Hematopoietic multipotent progenitor cell treated with erythropoietin and hydrocortisone succinate and interleukin-3 and kit ligand, for 17 days (in vitro differentiated cells): ENCODE data around the gene LRRC4B.
"Not testable (repeated sequence)": the region's sequence is repeated elsewhere in the genome, so short reads cannot be mapped to it uniquely, and the experiment has no call there.

Source experiments
- DNase-seq: peaks from one replicate; pipeline ENCODE4 v3.0.0-alpha.2; 2015; ENCODE audit warnings: low spot score

The LRRC4B gene

DNA sequence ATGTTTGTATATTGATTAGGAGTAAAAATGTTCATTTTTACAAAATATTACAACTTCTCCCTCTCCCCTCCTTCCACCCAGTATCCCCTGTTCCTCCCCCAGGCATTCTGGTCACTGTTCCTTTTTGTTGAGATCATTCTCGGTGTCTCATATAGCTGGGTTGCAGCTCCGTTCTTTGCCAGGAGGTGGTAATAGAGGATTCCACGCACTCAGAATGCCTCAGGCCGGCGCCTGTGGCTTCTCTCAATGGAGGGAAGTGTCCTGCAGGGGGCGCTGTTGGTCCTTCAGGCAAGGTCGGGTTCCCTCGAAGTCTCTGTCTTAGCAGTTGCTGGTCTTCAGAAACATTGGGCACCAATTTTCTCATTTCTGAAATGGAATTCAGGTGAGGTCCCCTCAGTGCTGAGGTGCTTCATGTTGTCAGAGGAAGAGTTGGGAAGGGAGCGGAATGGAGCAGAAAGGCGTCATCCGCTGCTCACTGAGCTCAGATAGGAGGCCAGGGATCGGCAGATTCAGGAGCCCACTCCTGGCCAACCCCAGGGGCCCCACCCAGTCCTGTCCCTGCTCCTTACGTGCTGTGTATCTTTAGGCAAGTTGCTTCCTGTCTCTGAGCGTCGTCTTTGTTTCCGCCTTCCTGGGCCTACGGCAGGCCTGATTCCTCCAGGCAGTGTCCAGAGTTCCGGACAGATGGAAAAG is 81.3 kb downstream of the LRRC4B start:
- peak; percentile 10 for DNase-seq

GRCh38 chr19:50485284-50485955 is 82.8 kb downstream of the LRRC4B start:
- DNase-seq = no peak

GRCh38 chr19:50482916-50483315 is 85.3 kb downstream of the LRRC4B start:
- DNase-seq = no peak

GRCh38 chr19:50482271-50482855 is 85.9 kb downstream of the LRRC4B start:
- DNase-seq = no peak

GRCh38 chr19:50481351-50482149 is 86.7 kb downstream of the LRRC4B start:
- no peak for DNase-seq

- no peak for DNase-seq
These were observed 87.7 kb downstream of the LRRC4B start for GRCh38 chr19:50480281-50481111.

GRCh38 chr19:50479761-50480251 is 88.4 kb downstream of the LRRC4B start:
- no peak for DNase-seq

GRCh38 chr19:50478901-50479715 is 89.1 kb downstream of the LRRC4B start:
- DNase-seq = peak; percentile 9

- DNase-seq = no peak
These were observed 90.3 kb downstream of the LRRC4B start for GRCh38 chr19:50477751-50478515.

- no peak for DNase-seq
These were observed 91.4 kb downstream of the LRRC4B start for GRCh38 chr19:50476907-50477238.

DNA sequence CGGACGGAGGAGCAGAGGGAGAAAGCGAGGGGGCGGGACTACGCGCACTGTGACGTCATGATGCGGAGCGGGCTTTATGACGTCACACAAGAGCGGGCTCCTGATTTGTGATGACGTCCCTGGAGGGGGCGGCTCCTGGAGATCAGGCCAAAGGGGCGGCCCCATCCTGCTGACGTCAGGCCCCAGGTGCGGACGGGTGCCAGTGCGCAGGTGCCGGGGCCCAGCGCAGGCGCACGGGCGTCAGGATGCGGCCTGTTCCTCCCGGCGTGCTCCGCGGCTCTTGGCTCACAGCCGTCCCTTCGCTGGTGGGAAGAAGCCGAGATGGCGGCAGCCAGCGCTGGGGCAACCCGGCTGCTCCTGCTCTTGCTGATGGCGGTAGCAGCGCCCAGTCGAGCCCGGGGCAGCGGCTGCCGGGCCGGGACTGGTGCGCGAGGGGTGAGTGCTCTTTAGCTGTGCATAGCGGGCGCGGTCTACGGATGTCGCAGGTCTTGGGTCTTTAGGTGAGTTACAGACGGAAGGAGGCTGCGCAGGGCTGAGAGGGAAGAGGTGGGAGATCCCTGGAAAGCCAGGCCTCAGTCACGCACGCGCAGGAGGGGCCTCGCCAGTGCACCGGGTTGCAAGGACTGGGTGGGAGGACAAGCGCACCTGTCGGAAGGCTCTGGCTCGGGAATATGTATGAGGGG is 91.9 kb downstream of the LRRC4B start, which contains the start of the genes EMC10 and GARIN5A:
TSS of gene EMC10 (plus strand) at position 284 of the 683 bp plus-strand sequence. CDS start at position 322, 38 bp downstream.
TSS of gene GARIN5A (minus strand) at position 625 of the 683 bp plus-strand sequence. CDS start at position 165, 460 bp downstream.
- DNase-seq = peak; percentile 80

GRCh38 chr19:50475736-50476223 is 92.5 kb downstream of the LRRC4B start:
- DNase-seq = no peak

DNA sequence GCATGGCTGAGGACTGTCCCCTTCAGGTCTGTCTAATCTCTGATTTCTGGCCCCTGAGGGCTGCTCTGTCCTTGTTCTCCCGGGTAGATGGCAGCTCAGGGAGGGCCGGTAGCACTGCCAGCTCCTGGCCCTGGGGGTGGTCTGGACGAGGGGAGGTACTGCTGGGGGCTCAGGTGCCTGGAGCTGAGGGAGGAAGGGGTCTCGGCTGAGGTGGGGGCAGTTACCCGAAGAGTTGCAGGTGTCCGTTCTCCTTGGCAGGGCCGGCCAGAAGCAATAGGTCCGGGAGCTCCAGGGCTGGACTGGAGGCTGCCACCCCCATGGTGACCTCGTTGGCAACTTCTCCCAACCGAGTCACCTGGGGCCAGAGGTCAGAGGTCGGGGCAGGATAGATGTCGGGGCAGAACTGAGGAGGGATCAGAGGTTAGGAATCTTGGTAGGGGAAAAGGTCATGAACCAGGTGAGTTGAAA is 93.1 kb downstream of the LRRC4B start:
- no peak for DNase-seq

DNA sequence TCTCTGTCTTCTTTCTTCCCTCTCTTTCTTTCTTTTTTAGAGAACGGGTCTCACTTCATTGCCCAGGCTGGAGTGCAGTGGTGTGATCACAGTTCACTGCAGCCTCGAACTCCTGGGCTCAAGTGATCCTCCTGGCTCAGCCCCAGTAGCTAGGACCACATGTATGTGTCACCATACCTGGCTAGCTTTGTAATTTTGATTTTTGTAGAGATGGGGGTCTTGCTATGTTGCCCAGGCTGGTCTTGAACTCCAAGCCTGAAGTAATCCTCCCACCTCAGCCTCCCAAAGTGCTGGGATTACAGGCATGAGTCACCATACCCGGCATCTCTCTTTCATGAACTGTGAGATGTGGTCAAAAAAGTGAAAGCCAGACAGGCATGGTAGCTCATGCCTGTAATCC is 94.9 kb downstream of the LRRC4B start:
- not testable (repeated sequence) for DNase-seq

- no peak for DNase-seq
These were observed 99.4 kb downstream of the LRRC4B start for GRCh38 chr19:50468818-50469217.

GRCh38 chr19:50467566-50467965 is 100.7 kb downstream of the LRRC4B start:
- DNase-seq = no peak
